Mononuclear cell (primary cell): ENCODE results near the gene SPANXC. TPM values are rescaled to one million over a fixed set of nuclear protein-coding genes. Genes with fewer than 3 reads are reported as not detected.
"Not testable (repeated sequence)": the region's sequence is repeated elsewhere in the genome, so short reads cannot be mapped to it uniquely, and the experiment has no call there.

ENCODE experiments used
- H3K27me3 ChIP-seq: 2 replicates; pipeline ENCODE4 v1.6.0; 2011; ENCODE audit warnings: low read length, control low read depth; ENCODE audit not compliant: insufficient read depth
- H3K4me1 ChIP-seq: 2 replicates; pipeline ENCODE4 v1.5.1; 2011; ENCODE audit warnings: mild to moderate bottlenecking, low read length, control low read depth; ENCODE audit not compliant: insufficient read depth
- H3K4me3 ChIP-seq: 2 replicates; pipeline ENCODE4 v1.5.1; 2011; ENCODE audit warnings: mild to moderate bottlenecking, low read length, moderate library complexity
- H3K9me3 ChIP-seq: 2 replicates; pipeline ENCODE4 v1.5.1; 2011; ENCODE audit warnings: low read depth, mild to moderate bottlenecking, control low read depth, low read length
- total RNA-seq: library from RNA; depleted of rRNA; stranded (reverse); fragments of >200 nt; gene quantifications from one replicate; pipeline ENCODE4 v1.2.3, GENCODE V29; 2012

Gene SPANXC, protein sequence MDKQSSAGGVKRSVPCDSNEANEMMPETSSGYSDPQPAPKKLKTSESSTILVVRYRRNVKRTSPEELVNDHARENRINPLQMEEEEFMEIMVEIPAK
- total RNA-seq = not detected

GRCh38 chrX:141242417-141242816, at the start of gene SPANXC:
TSS of gene SPANXC (minus strand) at chrX:141242517. CDS start at chrX:141242457, 60 bp downstream.
- not testable (repeated sequence) for H3K27me3 ChIP-seq, H3K9me3 ChIP-seq, H3K4me3 ChIP-seq, H3K4me1 ChIP-seq

GRCh38 chrX:141279476-141279875, 37.2 kb upstream of the SPANXC start:
- Histone ChIP-seq H3K27me3 (no peaks in the 10 kb centered on the region), H3K9me3 (no peaks in the 10 kb centered on the region), H3K4me1 (no peaks in the 10 kb centered on the region), H3K4me3 (no peak overlapping the region)

DNA sequence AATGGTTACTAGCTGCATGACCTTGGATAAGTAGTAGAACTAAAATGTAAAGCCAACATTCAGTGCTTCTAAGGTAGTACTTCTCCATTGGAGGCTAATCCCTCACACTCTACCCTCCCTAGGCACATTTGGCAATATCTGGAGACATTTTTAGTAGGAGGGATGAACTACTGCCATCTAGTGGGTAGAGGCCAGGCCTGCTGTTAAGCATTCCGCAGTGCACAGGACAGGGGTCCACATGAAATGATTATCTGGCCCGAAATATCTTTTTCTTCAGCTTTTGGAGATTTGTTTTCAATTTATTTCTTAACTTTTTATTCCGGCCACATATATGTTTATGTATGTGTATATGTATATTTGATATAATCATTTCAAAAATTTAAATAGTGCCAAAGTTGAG, 36.0 kb upstream of the SPANXC start:
- Histone ChIP-seq H3K4me1 (no peaks in the 10 kb centered on the region), H3K9me3 (no peaks in the 10 kb centered on the region), H3K4me3 (no peak overlapping the region), H3K27me3 (no peaks in the 10 kb centered on the region)

DNA sequence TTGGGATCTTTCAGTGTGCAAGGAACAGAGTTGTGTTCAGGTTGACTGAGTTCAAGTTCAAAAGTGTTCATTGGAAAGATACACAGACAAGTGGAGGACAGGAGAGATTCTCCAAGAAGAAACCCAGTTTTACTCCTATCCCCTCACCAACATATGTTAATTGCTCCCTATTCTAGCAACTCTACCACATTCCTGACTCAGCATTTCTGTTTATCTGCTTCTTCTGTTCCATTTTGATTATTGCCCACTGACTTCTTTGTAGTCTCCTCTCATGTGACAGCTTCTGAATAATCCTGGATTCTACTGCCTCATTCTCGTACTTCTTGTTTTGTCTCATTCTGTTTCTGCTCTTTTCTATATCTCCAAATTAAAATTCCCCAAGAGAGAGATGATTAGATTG, 15.8 kb upstream of the SPANXC start:
- Histone ChIP-seq H3K27me3 (no peaks in the 10 kb centered on the region), H3K9me3 (no peaks in the 10 kb centered on the region), H3K4me3 (no peak overlapping the region), H3K4me1 (no peaks in the 10 kb centered on the region)

DNA sequence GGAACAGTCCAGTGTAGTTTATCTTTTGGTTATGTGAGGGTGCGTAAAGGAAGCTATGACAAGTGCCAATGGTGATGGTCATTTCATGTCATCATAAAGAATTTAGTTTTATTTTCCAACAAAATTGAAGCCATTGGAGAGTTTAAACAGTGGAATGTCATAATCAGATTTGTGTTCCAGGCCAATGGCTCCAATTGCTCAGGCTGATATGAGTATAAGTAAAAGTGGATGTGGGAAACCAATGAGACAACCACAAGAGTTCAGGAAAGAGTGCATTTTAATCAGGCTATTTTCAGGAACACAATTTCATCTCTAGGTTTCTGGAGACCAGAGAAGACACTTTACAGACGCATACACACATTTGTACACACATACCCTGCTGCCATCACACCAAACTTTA, 20.7 kb downstream of the SPANXC start:
- H3K4me1 ChIP-seq = no peaks in the 10 kb centered on the region
- no peaks in the 10 kb centered on the region for H3K9me3 ChIP-seq
- no peak overlapping the region for H3K4me3 ChIP-seq
- H3K27me3 ChIP-seq = no peaks in the 10 kb centered on the region

DNA sequence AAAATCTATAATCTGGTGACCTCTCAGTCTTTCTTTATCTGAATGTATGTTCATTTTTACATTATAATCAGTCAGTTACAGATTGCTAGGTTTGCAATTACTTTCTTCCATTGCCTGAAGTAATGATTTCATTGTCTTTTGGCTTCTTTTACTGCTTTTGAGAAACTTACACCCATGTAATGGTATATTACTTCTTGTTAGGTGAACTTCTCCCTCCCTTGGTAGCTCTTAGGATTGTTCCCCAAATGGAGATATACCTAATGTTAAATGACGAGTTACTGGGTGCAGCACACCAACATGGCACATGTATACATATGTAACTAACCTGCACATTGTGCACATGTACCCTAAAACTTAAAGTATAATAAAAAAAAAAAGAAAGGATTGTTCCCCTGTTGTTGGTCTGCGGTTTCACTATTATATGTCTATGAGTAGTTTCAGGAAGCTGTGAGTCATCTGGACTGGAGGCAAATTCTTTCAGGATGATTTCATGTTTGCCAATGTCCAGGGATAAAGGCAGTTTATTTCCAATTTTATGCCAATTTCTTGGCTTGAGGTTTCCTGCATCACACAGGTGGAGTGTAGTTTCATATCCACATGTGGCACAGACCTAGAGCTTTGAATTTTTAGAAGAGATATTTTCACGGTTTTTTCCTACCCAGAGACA, 21.8 kb downstream of the SPANXC start:
- Histone ChIP-seq H3K4me3 (no peak overlapping the region), H3K27me3 (no peaks in the 10 kb centered on the region), H3K9me3 (no peaks in the 10 kb centered on the region), H3K4me1 (no peaks in the 10 kb centered on the region)

- Histone ChIP-seq H3K4me1 (no peaks in the 10 kb centered on the region), H3K9me3 (no peaks in the 10 kb centered on the region), H3K4me3 (no peak overlapping the region), H3K27me3 (no peaks in the 10 kb centered on the region)
These were observed 28.1 kb downstream of the SPANXC start for GRCh38 chrX:141214196-141214595.

- Histone ChIP-seq H3K4me3 (no peak overlapping the region), H3K4me1 (no peaks in the 10 kb centered on the region), H3K9me3 (no peaks in the 10 kb centered on the region), H3K27me3 (no peaks in the 10 kb centered on the region)
These were observed 40.4 kb downstream of the SPANXC start for GRCh38 chrX:141201962-141202361.

Other genes with a start within 250 kb of the SPANXC start
- gene SPANXB1, start 239.9 kb downstream of the SPANXC start, total RNA-seq = not detected
- gene LDOC1, start 65.4 kb downstream of the SPANXC start, total RNA-seq = 1.5 TPM